DMS114 treated with DMSO at 0.1 percent for 48 hours (cell line): ENCODE results near the gene TAS1R2.
A peak's percentile ranks its signal among the peaks of the same experiment; 100 is the strongest.
"Not testable (repeated sequence)": the region's sequence is repeated elsewhere in the genome, so short reads cannot be mapped to it uniquely, and the experiment has no call there.

ENCODE experiments used
- DNase-seq: peaks from one replicate; lab custom pipeline; 2025; ENCODE audit not compliant: unreplicated experiment; lab: John Stamatoyannopoulos, UW

TAS1R2 gene

GRCh38 chr1:18884419-18884717 is 24.9 kb upstream of the TAS1R2 start:
- DNase-seq = no peak

DNA sequence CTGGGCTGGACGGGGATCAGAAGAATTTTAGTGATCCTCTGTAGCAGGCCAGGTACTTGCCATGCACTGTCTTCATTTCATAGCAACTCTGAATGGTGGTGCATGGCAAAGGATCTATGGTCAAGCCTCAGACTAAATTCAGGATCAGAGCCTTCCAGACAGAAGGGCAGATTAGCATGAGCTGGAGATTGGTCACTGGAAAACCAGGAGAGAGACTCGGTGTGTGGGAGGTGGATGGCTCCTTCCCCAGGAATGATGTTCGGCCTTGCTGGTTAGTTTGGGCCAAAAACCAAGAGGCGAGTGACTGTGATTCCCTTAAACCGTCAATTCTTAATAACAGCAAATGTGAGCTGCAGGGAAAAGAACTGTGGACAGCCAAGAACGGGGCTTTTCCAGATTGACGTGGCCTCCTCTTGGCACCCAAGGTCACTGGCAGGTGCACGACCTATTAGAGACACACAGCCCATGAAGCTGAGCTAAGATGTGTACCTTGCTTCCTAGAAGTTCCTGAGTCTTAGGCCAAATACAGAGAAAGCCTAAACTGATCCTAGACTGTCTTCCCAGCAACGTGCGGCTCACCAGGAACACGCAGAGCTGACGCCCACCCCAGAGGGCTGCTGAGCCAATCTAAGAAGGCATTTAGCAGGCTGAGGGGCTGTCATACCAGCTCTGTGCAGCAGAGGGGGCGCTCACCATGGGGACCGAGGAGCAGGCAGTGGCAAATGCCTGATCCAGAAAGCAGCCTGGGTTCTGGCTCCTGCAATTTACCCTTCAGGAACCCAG is 24.4 kb upstream of the TAS1R2 start:
- DNase-seq = peak; percentile 58

GRCh38 chr1:18883079-18883478 is 23.6 kb upstream of the TAS1R2 start:
- no peak for DNase-seq

- DNase-seq = no peak
These were observed 23.0 kb upstream of the TAS1R2 start for GRCh38 chr1:18882486-18882885.

DNA sequence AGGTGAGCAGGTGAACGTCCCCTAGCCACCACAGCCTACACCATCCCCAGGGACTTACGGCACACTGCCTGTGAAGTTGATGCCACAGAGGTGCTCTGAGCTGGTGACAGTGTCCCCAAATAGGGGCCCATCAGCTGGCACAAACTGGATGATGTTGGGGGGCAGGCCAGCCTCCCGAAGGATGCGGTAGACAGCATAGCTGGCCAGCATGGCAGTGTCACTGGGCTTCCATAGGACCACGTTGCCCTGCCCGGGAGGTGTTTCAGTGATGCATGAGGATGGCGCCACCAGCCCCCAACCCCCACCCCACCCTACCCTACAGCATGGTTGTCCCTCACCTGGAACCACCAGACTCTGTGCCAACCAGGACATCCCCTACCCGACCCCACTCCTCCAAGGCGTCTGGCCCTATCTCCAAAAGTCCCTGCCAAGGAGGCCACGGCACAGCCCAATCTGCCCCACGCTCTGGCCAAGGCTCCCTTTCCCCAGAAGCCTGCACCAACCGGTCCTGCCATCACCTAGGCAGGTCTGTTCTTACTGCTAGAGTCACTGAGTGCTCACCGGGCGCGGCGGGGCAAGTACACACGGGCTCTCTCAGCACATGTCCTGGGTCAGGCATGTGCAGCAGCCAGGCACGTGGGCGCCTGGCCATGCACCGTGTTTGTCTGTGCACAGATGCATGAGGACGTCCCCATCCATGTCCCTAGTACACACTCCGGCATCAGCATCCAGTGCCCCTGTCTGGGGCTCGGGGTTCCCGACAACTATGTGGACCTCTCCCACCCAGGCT is 22.4 kb upstream of the TAS1R2 start:
- no peak for DNase-seq

- DNase-seq = no peak
These were observed 21.7 kb upstream of the TAS1R2 start for GRCh38 chr1:18881164-18881563.

DNA sequence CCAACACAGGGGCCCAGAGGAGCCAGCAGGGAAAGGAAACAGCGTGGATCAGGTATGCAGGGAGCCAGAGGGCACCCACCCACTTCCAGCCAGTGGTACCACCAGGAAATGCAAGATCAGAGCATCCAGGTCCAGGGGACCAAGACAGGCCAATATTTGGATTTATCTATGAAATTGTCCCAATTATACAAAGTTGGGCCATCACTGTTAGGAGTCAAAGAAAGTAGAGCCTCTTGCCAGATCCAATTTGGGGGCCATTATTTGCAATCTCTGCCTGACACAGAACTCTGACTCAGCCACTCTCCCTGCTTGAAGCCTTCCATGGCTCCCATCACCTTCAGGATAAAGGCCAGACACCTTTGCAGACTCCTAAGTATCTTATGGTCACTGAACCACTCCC is 21.1 kb upstream of the TAS1R2 start:
- no peak for DNase-seq

GRCh38 chr1:18879791-18880309 is 20.4 kb upstream of the TAS1R2 start:
- no peak for DNase-seq

DNA sequence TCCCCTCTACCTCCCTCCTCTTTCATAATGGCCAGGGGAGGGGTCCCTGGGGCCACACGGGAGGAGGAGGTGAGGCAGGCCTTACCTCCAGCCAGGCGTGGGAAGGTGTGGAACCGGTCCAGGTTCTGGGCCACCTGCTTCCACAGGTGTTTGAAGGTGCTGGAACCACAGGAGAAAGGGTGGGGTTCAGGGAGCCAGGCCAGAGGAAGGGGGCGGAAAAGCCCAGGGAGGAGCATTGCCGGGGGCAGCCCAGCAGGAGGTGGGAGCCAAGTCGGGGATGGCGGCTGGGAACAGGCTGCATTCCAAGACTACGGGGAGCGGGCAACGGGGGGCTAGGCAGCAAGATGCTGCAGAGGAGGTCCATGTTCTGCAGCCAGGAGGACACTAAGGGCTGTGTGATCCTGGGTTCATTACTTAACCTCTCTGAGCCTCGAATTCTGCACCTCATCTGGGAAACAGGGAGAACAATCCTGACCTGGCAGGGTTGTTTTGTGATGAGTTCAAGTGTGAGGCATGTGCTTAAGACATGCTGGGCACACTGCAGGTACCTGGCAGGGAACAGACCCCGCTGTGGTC is 19.8 kb upstream of the TAS1R2 start:
- DNase-seq = no peak

- no peak for DNase-seq
These were observed 19.2 kb upstream of the TAS1R2 start for GRCh38 chr1:18878538-18879214.

DNA sequence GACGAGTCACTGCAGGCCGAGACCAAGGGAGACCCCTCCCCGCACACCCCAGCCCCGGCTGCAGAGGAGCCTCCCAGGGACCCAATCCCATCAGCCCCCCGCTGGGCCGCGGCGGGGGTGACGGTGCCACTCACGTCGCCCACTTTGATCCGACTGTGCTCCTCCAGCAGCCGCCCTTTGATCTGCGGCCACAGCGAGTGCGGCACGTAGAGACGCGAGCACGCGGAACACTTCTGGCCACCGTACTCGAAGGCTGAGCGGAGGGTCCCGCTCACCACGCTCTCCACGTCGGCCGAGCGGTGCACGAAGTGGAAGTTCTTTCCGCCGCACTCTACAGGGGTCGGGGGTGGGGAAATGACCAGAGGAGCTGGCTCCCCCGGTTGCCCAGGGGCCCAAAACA is 17.8 kb upstream of the TAS1R2 start:
- no peak for DNase-seq

DNA sequence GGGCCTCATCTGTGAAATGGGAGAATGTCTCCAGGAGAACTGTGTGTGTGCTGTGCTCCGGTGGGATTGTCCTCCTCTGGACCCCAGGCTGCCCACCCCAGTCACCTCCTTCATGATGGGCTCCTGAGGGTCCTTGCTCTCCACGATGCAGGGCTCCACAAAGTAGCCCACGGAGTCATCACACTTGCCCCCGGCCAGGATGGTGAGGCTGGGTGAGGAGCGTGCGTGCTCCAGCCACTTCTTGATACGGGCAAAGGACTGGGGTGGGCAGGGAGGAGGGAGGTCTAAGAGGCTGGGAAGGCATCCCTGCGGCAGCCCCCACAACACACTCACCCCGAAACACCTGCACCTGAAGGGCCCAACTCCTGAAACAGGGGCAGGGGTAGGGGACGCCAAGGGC is 16.8 kb upstream of the TAS1R2 start:
- DNase-seq = no peak

DNA sequence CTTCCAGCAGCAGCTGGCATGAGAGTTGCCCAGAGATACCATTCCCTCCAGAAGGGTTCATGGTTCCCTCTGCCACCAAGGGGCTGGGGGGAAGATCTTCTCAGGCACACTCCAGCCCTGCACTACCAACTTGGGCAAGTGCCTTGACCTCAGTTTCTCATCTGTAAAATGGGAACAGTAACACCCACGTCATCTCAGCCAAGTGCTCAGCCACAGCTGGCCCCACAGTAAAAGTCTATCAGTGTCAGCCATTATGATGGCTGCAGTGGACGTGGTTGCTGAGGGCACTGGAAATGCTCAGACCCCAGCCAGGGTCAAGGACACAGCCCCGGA is 16.3 kb upstream of the TAS1R2 start:
- no peak for DNase-seq

GRCh38 chr1:18875107-18875795 is 15.8 kb upstream of the TAS1R2 start:
- DNase-seq = peak; percentile 58

DNA sequence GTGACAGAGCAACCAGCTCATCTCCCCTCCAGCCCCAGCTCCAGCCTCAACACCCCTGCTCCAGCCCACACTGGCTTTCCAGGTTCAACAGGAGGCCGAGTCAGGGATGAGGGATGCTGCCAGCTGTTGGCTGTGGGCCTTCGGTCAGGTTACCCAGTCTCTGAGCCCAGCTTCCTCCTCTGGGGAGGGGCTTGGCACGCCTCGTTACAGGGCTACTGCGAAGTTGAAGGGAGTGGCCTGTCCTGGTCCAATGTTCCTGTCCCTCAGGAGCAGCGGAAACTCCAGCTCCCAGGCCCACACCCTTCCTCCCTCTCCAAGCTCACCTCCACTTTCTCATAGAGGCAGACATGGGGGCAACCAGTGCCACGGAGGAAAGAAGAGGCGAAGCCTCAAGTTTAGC is 15.1 kb upstream of the TAS1R2 start:
- DNase-seq = no peak

- DNase-seq = no peak
These were observed 14.6 kb upstream of the TAS1R2 start for GRCh38 chr1:18874036-18874435.

- no peak for DNase-seq
These were observed 12.7 kb upstream of the TAS1R2 start for GRCh38 chr1:18872071-18872611.

- DNase-seq = no peak
These were observed 12.1 kb upstream of the TAS1R2 start for GRCh38 chr1:18871401-18872070.

DNA sequence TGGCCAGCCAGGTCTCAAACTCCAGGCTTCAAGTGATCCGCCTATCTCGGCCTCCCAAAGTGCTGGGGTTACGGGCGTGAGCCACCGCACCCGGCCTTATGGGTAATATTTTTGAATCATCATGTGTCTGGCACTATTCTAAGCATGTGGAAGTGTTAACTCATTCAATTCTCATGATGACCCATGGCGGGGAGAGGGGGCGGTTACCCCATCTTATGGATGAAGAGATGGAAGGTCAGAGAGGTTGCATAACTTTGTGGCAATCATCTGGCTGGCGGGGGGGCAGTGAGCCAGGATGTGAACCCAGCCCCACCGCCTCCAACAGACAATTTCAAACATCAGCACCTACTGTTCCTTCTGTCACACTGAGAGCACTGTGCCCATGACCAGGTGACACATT is 11.5 kb upstream of the TAS1R2 start:
- DNase-seq = no peak

DNA sequence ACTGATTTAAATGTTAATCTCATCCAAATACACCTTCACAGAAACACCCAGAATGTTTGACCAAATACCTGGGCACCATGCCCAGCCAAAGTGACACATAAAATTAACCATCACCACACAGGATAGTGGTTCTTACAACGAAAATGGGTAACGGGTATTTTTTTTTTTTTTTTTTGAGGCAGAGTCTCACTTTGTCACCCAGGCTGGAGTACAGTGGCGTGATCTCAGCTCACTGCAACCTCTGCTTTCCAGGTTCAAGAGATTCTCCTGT is 11.1 kb upstream of the TAS1R2 start:
- DNase-seq = not testable (repeated sequence)
